HTERT RPE-1 (cell line): ENCODE results near the gene NBPF1.
"Not testable (repeated sequence)": the region's sequence is repeated elsewhere in the genome, so short reads cannot be mapped to it uniquely, and the experiment has no call there.

ENCODE experiments used
- in situ Hi-C: fragments of 300-500 bp; cut with MboI; formaldehyde crosslinking; loops from 4 replicates; pipeline ENCODE4 v1.14.3; 2020; ENCODE audit warnings: low sequenced_read_pairs

The NBPF1 gene

GRCh38 chr1:16516694-16517410, 96.5 kb downstream of the NBPF1 start:
- in situ Hi-C loops = not testable (repeated sequence)

DNA sequence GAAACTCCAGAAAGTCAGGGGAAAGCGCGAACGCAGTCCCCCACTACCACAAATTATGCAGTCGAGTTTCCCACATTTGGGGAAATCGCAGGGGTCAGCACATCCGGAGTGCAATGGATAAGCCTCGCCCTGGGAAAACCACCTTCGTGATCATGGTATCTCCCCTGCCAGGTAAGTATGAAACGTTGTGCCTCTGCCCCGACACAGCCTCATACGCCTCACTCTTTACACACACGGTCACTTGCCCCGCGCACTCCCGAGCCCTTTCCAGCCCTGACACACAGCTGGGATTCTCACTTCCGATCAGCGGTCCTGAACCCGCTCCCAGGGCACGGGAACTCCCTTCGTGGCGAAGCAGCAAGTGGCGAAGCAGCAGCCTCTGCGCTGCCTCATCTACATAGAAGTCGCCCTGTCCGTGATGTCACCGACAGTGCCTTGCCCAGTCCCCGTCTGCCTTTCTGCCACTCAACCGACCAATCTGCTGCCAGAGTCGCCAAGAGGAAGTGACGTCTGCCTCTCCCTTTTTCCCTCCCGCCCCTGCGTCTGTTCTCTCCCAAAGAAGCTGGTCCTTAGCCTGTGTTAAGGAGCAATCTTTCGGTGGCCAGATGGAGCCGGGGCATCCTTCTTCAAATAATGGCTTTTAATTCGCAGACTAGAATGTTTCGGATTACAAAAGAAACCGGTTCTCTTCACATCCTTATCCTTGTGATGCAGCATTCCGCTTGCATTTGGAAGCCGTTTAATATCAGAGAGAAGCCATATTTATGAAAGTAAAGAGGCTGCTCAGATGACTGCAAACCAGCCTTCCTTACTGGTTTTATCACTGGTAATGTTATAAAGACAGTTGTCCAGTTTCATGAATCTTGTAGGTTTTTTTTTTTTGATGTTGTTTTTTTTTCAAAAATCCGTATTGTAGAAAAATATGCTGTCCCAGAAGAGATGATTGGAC, 99.0 kb downstream of the NBPF1 start, which contains the start of gene RNU1-1:
Gene RNU1-1, minus strand, starts transcription at position 179 of the 949 bp plus-strand sequence.
- in situ Hi-C loops = not testable (repeated sequence)

- in situ Hi-C loops = not testable (repeated sequence)
Observed at GRCh38 chr1:16513412-16514106, 99.8 kb downstream of the NBPF1 start.

- in situ Hi-C loops = not testable (repeated sequence)
Observed at GRCh38 chr1:16512624-16513411, 100.5 kb downstream of the NBPF1 start.
